HK-2 (cell line): Measurements from ENCODE around the gene NTMT1.

Experiments used
- DNase-seq: peaks from one replicate; pipeline ENCODE4 v3.0.0-alpha.2; 2018; ENCODE audit not compliant: unreplicated experiment

Gene NTMT1

GRCh38 chr9:129597355-129598088 lies 28.4 kb upstream of the NTMT1 start:
- peak; percentile 80 for DNase-seq

- no peak for DNase-seq
These were observed 27.8 kb upstream of the NTMT1 start for GRCh38 chr9:129598089-129598596.

DNA sequence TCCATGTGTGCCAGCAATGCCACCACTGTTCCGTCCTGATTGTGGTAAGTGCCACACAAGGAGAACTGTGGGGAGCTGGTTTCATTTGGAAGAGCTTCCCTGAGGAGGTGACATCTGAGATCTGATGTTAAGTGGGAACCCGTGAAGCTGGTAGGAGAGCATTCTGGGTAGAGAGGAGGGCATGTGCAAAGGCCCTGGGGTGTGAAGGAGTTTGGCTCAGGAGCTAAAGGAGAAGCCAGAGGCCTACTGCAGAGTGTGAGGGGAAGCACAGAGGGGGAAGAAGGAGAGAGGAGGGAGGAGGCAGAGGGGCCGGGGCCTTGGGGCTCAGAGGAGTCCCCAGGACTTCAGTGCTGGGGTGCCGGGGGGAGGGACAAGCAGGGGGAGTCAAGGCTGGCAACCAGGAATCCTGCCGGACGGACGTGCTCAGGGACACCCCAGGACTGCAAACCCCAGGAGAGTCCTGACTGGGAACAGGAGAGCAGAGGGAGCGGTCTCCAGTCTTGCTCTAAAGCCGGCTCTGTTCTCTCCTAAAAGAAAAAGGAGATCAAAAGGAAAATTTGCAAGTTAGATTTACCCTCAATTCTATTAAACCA lies 24.8 kb upstream of the NTMT1 start:
- no peak for DNase-seq

DNA sequence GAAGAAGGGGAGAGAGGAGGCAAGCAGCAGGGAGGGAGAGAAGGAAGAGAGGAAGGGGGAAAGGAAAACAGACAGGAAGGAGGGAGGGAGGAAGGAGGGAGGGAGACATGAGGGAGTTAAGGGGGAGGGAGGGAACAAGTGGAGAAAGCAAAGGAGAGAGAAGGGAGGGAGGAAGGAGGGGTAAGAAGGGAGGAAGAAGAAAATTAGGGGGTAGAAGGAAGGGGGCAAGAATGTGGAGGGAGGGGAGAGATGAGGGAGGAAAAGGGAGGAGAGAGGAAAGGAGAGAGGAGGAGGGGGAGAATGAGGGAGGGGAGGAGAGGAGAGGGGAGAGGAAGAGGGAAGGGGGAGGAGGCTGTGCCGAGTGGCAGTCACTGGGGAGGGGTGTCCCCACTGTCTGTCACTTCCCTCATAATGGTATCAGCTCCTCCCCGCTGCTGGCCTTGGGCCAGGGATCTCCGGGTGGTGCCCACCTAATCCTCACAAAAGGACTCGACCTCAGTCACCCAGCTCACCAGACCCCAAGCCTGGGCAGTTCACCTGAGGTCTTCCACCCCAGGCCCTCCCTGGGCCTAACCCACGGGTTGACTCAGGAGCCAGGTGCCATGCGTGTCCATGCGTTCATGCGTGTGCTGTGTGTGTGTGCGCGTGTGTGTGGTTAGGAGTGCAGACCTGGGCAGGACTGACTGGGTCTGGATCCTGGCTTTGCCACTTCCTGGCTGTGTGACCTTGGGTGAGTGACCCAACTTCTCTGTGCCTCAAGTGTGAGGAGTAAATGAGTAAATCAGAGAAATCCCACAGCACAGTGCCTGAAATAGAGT lies 23.2 kb upstream of the NTMT1 start:
- no peak for DNase-seq

- no peak for DNase-seq
These were observed 21.8 kb upstream of the NTMT1 start for GRCh38 chr9:129604056-129604765.

- DNase-seq = no peak
These were observed 21.2 kb upstream of the NTMT1 start for GRCh38 chr9:129604766-129605163.

DNA sequence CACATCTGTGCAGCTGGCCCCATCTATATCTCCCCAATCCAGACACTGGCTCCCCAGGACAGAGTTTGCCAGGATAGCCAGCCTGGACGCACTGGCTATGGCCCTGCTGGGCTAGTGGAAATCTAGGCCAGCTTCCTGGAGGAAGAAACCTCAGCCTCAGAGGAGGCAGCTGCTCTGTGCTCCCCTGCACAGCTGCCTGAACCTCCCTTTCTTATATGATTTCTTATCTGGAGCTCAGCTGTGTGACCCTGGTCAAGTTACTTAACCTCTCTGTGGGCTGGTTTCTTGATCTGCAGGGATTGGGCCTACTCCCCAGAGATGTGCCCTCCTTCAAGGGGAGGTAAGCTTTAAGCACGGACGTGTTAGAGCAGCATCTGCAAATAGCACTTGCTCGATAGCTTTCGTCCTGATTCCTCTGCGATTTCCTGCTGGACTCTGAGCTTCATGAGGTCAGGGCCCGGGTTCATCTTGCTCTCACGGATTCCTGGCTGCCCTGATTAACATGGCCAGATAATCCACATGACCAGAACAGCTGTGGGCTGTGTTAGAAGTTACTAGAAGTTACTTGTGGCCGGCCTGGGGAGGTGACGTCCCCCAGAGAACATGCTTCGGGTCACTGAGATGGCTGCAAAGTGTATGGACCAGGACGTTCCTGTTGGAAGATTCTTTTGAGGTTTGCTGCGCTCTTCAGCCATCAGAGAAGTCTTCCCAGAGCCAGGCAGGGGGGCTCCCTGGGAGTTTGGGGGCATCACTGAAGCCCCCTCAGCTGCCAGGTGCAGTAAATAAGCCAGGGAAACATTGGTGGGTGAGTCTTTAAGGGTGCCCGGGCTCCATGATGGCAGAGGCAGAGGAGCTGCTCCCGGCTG lies 19.6 kb upstream of the NTMT1 start:
- DNase-seq = no peak

- DNase-seq = no peak
These were observed 19.0 kb upstream of the NTMT1 start for GRCh38 chr9:129607027-129607387.

GRCh38 chr9:129608561-129609481 lies 17.1 kb upstream of the NTMT1 start:
- no peak for DNase-seq

DNA sequence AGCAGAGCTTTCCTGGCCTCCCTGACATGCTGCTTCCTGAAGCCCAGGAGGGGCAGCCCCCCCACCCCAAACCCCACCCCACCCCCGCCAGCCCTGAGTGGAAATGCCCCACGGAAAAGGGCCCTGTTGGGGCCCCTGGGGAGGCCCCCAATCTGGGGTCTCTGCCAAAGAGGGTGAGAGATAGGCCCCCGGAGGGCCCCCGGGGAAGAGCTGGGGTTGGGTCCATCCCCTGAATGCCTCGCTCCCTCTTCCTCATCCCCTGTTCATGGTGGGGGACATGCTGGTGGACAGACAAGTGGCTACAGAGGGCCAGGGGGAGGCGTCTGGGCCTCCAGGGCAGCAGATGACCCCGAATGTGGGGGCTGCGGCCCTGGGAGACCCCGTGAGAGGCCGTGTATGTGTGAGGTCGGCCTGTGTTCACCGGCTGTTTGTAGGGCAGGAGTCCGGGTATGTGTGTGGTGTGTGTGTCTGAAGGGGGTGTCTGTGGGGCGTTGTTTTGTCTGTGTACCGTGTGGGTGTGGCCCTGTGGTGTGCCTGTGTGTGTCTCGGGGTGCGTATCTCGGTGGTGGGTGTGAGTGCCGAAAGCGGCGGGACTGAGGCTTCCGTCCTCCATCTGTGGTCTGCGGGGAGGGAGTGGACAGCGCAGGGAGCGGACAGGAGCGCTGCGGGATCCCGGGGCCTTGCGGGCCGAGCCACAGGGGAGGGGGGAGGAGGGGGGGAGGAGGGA lies 16.3 kb upstream of the NTMT1 start:
- no peak for DNase-seq

DNA sequence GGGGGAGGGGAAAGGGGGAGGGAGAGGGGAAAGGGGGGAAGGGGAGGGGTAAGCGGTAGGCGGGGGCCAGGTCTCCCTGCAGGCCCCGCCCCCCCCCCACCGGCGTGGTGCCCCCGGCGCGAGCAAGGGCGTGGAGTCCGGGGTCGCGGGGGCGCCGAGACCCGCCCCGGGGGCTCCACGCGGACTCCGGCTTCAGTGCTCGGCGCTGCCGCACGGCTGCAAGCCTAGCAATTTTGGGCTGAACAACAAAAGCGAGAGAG lies 15.8 kb upstream of the NTMT1 start:
- no peak for DNase-seq

DNA sequence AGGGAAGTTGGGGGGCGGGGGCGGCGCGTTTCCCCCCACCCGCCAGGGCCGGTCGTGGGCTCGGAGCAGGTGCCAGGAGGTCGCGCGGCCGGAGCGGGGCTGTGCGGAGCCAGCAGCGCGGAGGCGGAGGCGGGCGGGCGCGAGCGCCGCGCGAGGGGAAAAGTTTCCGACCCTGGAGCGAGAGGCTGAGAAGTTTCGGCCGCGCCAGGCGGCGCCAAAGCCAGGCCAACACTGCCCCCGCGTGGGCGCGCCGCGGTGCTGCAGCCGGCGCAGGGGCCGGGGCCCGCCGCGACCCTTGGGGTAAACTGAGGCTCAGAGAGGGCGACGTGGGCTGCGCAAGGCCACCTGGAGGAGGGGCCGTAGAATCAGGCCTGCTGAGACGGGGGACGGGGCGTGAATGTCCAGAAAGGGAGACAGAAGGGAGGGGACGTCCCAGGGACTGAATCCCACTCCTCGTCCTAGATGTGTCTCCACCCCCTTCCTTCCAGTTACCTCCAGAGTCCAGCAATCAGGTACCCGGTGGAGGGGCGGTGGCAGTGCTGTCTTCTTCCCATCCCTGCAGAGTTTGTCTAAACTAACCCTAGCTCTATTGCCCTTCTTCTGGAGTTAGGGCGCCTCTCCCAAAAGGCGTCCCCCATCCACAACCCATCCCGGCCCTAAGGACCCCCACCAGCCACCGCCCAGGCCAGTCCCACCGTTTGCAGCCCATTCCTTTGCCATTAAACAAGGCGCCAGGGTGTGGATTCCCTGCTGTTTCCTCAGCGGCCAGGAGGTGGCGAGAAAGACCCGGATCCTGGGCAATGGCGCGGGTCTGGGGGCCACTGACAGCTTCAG lies 15.3 kb upstream of the NTMT1 start:
- DNase-seq = peak; percentile 73

GRCh38 chr9:129611307-129611800 lies 14.6 kb upstream of the NTMT1 start:
- DNase-seq = no peak

DNA sequence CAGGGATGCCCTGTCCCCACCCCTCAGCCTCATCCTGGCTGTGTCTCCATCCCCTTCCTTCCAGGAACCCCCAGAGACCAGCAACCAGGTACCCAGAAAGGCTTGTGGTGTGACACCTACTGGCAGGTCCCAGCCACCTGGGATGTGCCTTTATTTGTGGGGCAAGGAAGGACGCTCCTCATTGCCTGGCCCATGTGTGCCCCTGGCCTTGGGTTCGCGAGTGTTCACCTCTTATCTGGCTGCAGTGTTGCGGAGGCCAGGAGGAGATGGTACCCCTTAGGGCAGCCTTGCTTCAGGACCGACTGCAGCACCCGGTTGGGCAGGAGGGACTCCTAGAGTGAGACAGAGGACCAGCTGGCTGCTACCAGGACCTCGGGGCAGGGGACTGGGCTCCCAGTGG lies 13.8 kb upstream of the NTMT1 start:
- no peak for DNase-seq

DNA sequence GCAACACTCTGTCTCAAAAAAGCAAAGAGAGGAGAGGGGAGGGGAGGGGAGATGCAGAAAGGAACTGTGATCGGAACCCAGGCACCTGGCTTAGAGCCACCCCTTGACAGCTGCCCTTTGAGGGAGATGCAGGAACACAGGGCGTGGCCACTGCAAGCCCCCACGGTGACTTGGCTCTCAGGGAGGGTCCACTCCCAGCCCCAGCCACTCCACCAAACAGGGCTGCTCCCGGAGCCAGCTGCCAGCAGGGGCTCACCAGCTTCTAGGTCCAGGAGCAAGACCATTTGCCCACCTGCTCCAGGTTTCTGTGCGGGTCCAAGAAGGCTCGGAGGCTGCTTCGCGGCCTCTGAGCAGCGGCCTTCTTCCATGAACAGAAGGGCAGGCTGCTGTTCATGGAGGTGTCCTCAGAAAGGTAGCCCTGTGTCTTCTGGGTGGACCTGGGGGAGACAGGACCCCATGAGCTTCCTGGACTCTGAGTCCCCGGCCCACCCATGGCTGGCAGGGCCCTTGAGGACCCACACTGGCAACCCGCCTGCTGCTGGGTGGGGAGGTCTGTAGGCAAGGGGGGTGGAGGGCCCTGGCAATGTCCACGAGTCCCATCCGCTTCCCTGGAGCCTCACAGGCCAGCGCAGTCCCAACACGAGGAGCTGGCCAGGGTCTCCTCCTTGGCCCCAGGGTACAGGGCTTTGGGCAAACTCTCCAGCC lies 13.0 kb upstream of the NTMT1 start:
- no peak for DNase-seq

GRCh38 chr9:129613520-129614175 lies 12.3 kb upstream of the NTMT1 start:
- no peak for DNase-seq

DNA sequence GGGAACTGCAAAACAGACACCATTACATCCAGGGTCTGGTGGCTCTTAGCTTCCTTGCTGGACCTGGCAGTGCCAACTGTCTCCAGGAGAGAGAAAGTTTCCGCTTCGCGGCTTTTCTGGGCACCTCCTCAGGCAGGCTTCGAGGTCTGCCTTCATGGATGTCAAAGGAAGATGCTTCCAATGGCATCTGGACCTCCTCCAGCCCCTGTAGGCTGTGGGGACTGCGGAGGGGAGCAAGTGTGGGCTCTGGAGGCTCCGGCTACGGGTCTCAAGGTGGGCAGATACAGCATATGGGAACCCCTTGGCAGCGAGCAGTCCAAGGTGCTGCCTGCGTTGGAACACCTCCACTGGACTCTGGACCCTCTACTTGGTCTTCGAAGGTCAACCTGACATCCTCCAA lies 11.0 kb upstream of the NTMT1 start:
- DNase-seq = no peak
